ENCODE data around the gene SPDYE3.
"Not testable (repeated sequence)": the region's sequence is repeated elsewhere in the genome, so short reads cannot be mapped to it uniquely, and the experiment has no call there.

Gene SPDYE3

DNA sequence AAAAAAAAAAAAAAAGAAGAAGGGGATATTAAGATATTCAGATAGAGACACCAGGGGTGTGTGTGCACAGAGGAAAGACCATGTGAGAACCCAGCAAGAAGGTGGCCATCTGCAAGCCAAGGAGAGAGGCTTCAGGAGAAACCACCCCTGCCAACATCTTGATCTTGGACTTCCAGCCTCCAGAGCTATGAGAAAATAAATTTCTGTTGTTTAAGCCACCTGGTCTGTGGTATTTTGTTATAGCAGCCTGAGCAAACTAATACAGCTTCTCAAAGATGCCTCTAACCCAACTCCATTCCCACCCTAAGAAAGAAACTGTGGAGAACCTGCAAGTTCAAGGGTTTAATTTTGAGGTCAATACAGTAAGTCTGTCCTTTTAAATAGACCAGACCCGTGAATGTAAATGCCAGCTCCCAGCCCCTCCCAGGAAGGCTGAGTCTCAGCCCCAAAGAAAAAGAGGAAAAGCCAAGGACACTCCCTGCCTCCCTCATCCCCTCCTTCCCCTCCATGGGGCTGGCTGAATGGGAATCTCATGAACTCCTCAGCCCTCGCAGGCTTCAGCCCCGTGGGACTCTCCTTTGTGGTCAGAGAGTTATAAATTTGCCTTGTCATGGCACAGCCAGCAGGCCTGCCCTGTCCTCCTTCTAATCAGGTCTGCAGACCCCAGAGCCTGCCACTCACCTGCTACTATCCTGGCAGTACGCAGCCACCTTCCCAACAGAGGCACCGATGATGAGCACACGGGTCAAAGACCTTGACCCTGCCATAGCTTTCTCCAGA is 9.5 kb upstream of the SPDYE3 start:
- not testable (repeated sequence) for H3K36me3 ChIP-seq (ENCODE audit: insufficient read depth, low read length); H3K4me3 ChIP-seq (ENCODE audit: low read length); H3K27me3 ChIP-seq (ENCODE audit: control insufficient read depth, insufficient read depth, low read length); H3K4me1 ChIP-seq (ENCODE audit: control insufficient read depth, insufficient read depth, low read length); H3K4me2 ChIP-seq (ENCODE audit: low read length); H3K9ac ChIP-seq (ENCODE audit: low read depth, low read length); H3K9me3 ChIP-seq (replicated peaks; ENCODE audit: low read length)

DNA sequence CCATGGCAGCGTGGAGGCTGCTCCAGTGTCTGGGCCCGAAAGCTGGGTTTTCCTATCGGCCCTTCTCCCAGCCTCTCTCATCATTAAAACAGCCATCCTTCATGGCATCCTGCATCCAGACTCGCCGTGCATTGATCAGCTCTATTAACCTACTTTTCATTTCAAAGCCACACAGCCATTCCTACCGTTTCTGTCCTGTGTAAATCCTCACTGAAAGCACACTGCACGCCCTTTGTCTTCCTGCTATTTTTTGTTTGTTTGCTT is 8.9 kb upstream of the SPDYE3 start:
- not testable (repeated sequence) for H3K9ac ChIP-seq (ENCODE audit: low read depth, low read length); H3K36me3 ChIP-seq (ENCODE audit: insufficient read depth, low read length); H3K4me2 ChIP-seq (ENCODE audit: low read length); H3K27me3 ChIP-seq (ENCODE audit: control insufficient read depth, insufficient read depth, low read length); H3K4me1 ChIP-seq (ENCODE audit: control insufficient read depth, insufficient read depth, low read length); H3K4me3 ChIP-seq (ENCODE audit: low read length); H3K9me3 ChIP-seq (replicated peaks; ENCODE audit: low read length)

DNA sequence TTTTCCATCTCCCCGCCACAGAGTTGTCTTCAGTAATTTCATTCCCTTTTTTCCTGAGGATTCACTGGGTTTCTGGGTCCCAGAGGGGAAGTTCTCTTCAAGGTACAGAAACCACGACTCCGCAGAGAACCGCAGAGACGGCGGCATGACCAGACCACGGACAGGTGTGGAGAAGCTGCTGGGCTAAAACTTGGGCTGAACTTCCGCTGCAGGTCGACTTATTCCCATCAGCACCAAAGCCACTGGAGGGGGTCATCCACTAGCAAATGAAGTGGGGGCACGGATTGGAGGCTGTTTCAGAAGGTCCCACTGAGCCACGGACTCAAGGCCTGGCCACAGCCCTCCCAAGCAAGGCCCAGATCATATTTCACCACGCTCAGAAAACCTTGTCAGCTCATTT is 3.0 kb upstream of the SPDYE3 start:
- not testable (repeated sequence) for H3K4me3 ChIP-seq (ENCODE audit: low read length); H3K4me2 ChIP-seq (ENCODE audit: low read length); H3K9me3 ChIP-seq (replicated peaks; ENCODE audit: low read length)

DNA sequence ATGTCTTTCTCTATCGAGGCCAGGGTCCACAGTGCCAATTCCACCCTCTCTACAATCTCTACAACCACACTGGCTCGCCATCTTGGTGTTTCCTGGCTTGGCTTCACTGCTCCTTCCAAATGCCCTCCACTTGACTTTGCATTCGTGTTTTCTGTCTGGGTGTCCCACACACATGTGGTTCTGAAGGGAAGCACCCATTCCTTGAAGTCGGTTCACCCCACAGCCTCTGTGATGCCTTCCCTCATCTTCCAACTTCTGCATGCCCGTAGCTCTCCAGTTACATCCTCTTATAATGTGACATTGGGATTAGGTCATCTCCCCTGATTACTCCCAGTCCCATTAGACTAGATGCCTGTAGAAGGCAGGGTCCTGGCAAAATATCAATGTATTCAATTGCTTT is 10.8 kb downstream of the SPDYE3 start:
- H3K4me3 ChIP-seq (ENCODE audit: low read length); H3K4me2 ChIP-seq (ENCODE audit: low read length); H3K4me1 ChIP-seq (ENCODE audit: control insufficient read depth, insufficient read depth, low read length); H3K27me3 ChIP-seq (ENCODE audit: control insufficient read depth, insufficient read depth, low read length); H3K9me3 ChIP-seq (replicated peaks; ENCODE audit: low read length); H3K36me3 ChIP-seq (ENCODE audit: insufficient read depth, low read length); H3K9ac ChIP-seq (ENCODE audit: low read depth, low read length): not testable (repeated sequence)

More for the DNA sequence above, 3.0 kb upstream of the SPDYE3 start:
- H3K27me3 ChIP-seq (ENCODE audit: control insufficient read depth, insufficient read depth, low read length); H3K9ac ChIP-seq (ENCODE audit: low read depth, low read length); H3K4me1 ChIP-seq (ENCODE audit: control insufficient read depth, insufficient read depth, low read length); H3K36me3 ChIP-seq (ENCODE audit: insufficient read depth, low read length): not testable (repeated sequence)

DNA sequence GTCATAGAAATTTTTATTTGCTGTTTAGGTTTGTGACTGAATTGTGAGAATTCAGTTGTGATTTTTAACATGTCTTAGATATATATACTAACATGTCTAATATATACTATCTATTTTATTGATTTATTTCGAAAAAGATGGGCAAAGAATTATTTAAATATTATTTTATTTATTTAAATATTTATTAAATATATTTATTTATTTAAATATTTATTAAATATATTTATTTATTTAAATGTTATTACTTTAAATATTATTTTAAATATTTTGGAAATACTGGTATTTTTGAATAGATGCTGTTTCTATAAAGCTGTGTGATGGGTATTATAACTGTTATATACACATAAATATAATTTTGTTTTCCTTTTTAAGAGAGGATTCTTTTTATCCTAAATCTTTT is 14.1 kb downstream of the SPDYE3 start:
- not testable (repeated sequence) for H3K27me3 ChIP-seq (ENCODE audit: control insufficient read depth, insufficient read depth, low read length); H3K36me3 ChIP-seq (ENCODE audit: insufficient read depth, low read length); H3K9me3 ChIP-seq (replicated peaks; ENCODE audit: low read length); H3K4me1 ChIP-seq (ENCODE audit: control insufficient read depth, insufficient read depth, low read length); H3K4me2 ChIP-seq (ENCODE audit: low read length); H3K9ac ChIP-seq (ENCODE audit: low read depth, low read length); H3K4me3 ChIP-seq (ENCODE audit: low read length)

DNA sequence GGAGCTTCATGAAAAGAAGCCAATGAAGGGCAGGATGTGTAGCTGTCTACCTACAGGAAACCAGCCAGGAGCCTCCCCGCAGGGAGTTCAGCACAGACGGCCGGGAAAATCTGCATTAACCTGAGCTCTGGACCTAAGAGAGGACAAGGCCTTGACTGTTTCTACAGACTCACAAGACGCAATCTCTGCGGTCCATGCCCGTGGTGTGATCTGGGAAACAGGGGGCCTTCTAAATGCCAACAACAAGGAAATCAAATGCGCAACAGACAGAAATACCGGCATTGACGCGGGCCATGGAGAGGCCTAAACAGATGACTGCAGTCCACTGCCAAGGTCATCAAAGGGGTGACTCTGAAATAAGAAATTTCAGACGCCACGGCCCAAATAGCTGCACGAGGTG is 16.7 kb downstream of the SPDYE3 start:
- not testable (repeated sequence) for H3K4me3 ChIP-seq (ENCODE audit: low read length); H3K4me2 ChIP-seq (ENCODE audit: low read length); H3K9ac ChIP-seq (ENCODE audit: low read depth, low read length); H3K9me3 ChIP-seq (replicated peaks; ENCODE audit: low read length); H3K4me1 ChIP-seq (ENCODE audit: control insufficient read depth, insufficient read depth, low read length); H3K36me3 ChIP-seq (ENCODE audit: insufficient read depth, low read length); H3K27me3 ChIP-seq (ENCODE audit: control insufficient read depth, insufficient read depth, low read length)

DNA sequence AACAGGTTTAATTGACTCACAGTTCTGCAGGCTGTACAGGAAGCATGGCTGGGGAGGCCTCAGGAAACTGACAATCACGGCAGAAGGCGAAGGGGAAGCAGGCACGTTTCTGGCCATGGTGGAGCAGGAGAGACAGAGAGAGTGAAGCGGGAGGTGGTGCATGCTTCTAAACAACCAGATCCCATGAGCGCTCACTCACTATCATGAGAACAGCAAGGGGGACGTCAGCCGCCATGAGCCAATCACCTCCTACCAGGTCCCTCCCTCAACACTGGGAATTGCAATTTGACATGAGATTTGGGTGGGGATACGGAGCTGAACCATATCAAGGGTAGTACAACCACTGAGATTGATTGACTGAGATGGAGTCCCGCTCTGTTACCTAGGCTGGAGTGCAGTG is 18.2 kb downstream of the SPDYE3 start:
- not testable (repeated sequence) for H3K36me3 ChIP-seq (ENCODE audit: insufficient read depth, low read length); H3K4me3 ChIP-seq (ENCODE audit: low read length); H3K4me1 ChIP-seq (ENCODE audit: control insufficient read depth, insufficient read depth, low read length); H3K9me3 ChIP-seq (replicated peaks; ENCODE audit: low read length); H3K9ac ChIP-seq (ENCODE audit: low read depth, low read length); H3K4me2 ChIP-seq (ENCODE audit: low read length); H3K27me3 ChIP-seq (ENCODE audit: control insufficient read depth, insufficient read depth, low read length)

DNA sequence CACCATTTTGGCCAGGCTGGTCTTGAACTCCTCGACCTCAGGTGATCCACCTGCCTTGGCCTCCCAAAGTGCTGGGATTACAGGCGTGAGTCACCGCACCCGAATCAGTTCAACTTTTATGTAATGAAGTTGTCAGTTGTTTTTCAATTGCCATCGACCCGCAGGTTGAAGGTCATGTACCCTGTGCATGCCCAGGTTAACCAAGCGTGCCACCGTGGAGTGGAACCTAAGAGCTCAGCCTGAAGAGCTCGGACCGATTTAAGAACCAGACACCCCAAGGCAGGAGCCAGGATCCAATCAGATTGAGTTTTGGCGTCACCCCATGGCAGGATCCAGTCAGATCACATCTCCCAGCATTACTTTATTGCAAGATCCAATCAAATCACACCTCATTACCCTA is 19.4 kb downstream of the SPDYE3 start:
- not testable (repeated sequence) for H3K9me3 ChIP-seq (replicated peaks; ENCODE audit: low read length); H3K36me3 ChIP-seq (ENCODE audit: insufficient read depth, low read length); H3K4me1 ChIP-seq (ENCODE audit: control insufficient read depth, insufficient read depth, low read length); H3K4me3 ChIP-seq (ENCODE audit: low read length); H3K27me3 ChIP-seq (ENCODE audit: control insufficient read depth, insufficient read depth, low read length); H3K4me2 ChIP-seq (ENCODE audit: low read length); H3K9ac ChIP-seq (ENCODE audit: low read depth, low read length)

DNA sequence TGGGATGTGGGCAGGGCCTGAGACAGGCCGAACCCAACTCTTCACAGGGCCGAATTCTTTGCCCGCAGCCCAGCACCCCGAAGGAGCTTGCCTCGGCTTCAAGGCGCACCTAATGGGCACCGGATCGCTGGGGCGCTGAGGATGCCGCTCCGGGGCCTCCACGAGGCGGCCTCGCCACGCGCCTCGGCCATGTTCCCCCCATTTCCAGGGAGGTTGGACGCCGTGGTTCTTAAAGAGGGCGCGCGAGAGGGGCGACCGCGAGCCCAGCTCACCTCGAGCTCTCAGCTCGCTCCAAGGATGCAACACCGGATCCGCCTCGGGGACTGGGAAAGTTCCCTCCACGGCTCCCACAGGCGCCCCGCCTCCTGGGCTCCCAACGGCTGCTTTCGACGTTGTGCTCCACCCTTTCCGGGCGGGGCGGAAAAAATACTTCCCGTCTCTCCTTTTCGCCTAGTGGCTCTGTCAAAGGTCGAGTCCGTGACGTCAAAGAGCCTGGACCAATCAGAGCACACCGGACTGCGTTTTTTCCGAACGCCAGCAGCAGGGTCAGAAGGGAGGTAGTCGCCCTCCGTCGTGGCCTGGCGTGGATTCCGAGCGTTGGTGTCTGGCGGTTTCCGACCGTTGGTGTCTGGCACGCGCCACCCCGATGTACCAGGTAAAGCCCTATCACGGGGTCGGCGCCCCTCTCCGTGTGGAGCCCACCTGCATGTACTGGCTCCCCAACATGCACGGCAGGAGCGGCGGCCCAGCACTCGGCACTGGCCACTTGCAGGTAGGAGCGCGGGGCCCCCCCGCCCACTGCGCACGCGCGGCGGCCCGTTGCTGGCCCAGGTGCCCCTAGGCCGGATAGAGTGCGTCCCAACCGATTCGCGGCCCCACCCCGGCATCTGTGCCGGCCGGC is 28.3 kb downstream of the SPDYE3 start:
- not testable (repeated sequence) for H3K9me3 ChIP-seq (replicated peaks; ENCODE audit: low read length); H3K27me3 ChIP-seq (ENCODE audit: control insufficient read depth, insufficient read depth, low read length); H3K4me1 ChIP-seq (ENCODE audit: control insufficient read depth, insufficient read depth, low read length); H3K36me3 ChIP-seq (ENCODE audit: insufficient read depth, low read length)
- peak overlapping the region; percentile 75 for H3K4me2 ChIP-seq (ENCODE audit: low read length)
- H3K4me3 ChIP-seq (ENCODE audit: low read length), result peak overlapping the region; percentile 83
- H3K9ac ChIP-seq (ENCODE audit: low read depth, low read length), result peak overlapping the region; percentile 85

DNA sequence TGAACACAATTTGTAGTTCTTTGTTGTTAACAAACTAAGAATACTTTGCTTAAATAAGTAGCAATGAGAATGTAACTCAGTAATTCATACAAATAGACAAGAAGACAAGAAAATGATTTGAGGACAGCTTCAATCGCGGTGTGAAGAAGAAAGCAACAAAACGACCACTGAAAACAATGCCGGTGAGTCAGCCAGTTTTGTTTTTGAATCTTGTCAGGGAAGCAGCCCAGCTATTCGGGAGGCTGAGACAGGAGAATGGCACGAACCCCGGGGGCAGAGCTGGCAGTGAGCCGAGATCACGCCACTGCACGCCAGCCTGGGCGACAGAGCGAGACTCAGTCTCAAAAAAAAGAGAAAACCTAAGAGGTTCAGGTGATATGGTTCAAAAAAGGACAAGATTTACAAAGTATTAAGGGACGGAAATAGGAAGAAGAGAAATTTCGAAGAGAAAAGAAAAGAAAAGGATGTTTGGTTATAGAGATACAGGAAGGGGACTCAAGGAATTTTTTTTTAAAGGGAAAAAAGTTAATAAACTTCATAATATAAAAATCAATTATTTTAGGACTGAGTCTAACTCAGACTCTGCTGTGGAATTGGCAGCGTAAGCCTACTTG is 30.7 kb downstream of the SPDYE3 start:
- H3K4me2 ChIP-seq (ENCODE audit: low read length); H3K4me1 ChIP-seq (ENCODE audit: control insufficient read depth, insufficient read depth, low read length); H3K9ac ChIP-seq (ENCODE audit: low read depth, low read length); H3K27me3 ChIP-seq (ENCODE audit: control insufficient read depth, insufficient read depth, low read length); H3K4me3 ChIP-seq (ENCODE audit: low read length); H3K36me3 ChIP-seq (ENCODE audit: insufficient read depth, low read length); H3K9me3 ChIP-seq (replicated peaks; ENCODE audit: low read length): not testable (repeated sequence)

DNA sequence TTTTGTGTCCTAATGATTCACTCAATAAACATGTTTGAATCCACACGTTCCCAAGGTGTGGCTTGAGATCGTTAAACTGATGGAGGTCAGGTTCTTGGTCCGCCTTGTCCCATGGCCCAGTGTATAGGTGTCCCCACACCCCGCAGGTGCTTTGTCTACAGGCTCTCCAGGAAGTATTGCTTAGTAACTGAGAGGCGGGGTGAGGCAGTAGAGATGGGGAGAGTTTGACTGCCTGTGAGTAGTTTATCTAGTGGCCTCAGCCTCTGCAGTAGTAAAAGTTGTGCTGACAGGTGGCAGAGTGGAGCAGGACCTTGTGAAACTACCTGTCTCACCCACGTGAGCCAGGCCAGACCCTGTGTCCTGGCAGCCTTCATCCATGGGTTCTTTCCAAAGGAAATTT is 33.8 kb downstream of the SPDYE3 start:
- not testable (repeated sequence) for H3K9me3 ChIP-seq (replicated peaks; ENCODE audit: low read length); H3K4me3 ChIP-seq (ENCODE audit: low read length); H3K4me2 ChIP-seq (ENCODE audit: low read length); H3K27me3 ChIP-seq (ENCODE audit: control insufficient read depth, insufficient read depth, low read length); H3K9ac ChIP-seq (ENCODE audit: low read depth, low read length); H3K4me1 ChIP-seq (ENCODE audit: control insufficient read depth, insufficient read depth, low read length)
- peaks cover 15% of the 10 kb centered on the region for H3K36me3 ChIP-seq (ENCODE audit: insufficient read depth, low read length)

DNA sequence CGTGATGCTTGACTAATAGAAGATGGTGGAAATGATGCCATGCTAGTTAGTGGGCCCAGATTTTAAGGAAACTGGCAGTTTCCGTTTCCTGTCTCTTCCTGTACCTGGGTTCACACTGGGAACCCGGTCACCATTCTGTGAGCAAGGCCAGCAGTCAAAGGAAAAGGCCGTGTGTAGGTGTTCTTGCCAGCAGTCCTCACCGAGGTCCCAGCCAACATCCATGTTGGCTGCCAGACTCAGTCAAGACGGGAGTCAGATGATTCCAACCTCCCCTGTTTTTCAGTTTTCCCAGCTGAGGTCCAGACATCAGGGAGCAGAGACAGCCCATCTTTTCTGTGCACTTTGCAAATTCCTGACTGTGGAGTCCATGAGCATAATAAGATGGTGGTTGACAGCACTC is 35.3 kb downstream of the SPDYE3 start:
- Histone ChIP-seq H3K4me1 (ENCODE audit: control insufficient read depth, insufficient read depth, low read length) (peaks cover 5% of the 10 kb centered on the region), H3K27me3 (ENCODE audit: control insufficient read depth, insufficient read depth, low read length) (no peaks in the 10 kb centered on the region), H3K9me3 (replicated peaks; ENCODE audit: low read length) (no peaks in the 10 kb centered on the region), H3K36me3 (ENCODE audit: insufficient read depth, low read length) (peaks cover 26% of the 10 kb centered on the region), H3K9ac (ENCODE audit: low read depth, low read length) (no peak overlapping the region), H3K4me3 (ENCODE audit: low read length) (no peak overlapping the region), H3K4me2 (ENCODE audit: low read length) (no peak overlapping the region)
